ENCODE measurements around the gene KCNH8.

Gene KCNH8

DNA sequence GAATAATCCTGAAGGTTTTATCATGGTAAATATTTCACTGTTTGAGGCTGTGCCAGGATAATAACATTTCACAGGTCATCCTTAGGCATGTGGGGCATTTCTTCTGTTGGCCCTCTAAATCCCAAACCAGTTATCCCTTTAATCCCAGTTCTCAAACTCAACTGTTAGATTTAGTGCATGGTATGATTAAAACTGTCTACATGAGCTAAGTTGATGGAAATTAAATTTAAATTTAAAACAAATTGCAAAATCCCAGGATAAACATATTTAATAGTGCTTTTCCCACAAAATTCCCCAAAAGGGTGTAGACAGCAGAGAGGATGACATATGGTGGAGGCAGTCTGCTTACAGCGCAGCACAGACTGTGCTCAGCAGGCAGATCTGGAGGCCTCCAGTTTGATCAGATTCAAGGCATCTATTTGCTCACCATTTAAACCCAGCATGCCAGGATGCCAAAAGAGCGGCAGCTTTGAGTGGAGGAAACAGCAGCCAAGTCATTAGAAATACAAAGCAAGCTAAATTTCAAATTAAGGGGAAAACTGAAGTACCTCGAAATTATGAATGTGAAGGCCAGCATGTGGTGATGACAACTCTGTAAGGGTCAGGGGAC, 325.8 kb downstream of the KCNH8 start:
- Histone ChIP-seq H3K4me1 (no peaks in the 10 kb centered on the region), H3K9ac (no peak overlapping the region), H3K36me3 (ENCODE audit: control insufficient read depth, insufficient read depth, low read length) (no peaks in the 10 kb centered on the region), H3K79me2 (no peaks in the 10 kb centered on the region), H3K27ac (no peak overlapping the region), H3K4me3 (ENCODE audit: low read depth, low read length) (no peak overlapping the region), H3K9me3 (ENCODE audit: control insufficient read depth, low read length) (no peaks in the 10 kb centered on the region), H3K27me3 (ENCODE audit: control insufficient read depth, insufficient read depth, low read length) (no peaks in the 10 kb centered on the region), H3K4me2 (ENCODE audit: low read length) (no peak overlapping the region), H2AFZ (no peak overlapping the region)
- TF ChIP-seq, protein P1, sequence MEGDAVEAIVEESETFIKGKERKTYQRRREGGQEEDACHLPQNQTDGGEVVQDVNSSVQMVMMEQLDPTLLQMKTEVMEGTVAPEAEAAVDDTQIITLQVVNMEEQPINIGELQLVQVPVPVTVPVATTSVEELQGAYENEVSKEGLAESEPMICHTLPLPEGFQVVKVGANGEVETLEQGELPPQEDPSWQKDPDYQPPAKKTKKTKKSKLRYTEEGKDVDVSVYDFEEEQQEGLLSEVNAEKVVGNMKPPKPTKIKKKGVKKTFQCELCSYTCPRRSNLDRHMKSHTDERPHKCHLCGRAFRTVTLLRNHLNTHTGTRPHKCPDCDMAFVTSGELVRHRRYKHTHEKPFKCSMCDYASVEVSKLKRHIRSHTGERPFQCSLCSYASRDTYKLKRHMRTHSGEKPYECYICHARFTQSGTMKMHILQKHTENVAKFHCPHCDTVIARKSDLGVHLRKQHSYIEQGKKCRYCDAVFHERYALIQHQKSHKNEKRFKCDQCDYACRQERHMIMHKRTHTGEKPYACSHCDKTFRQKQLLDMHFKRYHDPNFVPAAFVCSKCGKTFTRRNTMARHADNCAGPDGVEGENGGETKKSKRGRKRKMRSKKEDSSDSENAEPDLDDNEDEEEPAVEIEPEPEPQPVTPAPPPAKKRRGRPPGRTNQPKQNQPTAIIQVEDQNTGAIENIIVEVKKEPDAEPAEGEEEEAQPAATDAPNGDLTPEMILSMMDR (IDR thresholded peaks at IDR 0.05), result no peak

DNA sequence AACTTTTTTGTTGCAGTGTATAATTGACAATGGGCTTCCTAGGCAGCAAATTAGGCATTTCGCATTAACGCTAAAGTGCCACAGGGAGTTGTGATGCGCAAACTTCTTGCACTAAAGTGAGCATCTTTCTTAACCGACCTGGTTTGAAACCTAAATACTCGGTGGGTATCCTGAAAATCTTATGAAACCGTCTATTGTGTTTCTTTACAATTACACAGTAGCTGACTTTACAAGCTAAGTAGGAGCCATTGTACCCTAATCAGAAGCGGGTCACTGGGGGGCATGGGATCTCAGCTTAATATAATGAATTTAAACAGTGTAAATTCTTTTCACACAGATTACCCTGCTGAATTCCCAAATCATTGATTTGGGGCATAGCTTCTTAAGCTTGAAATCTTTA, 328.0 kb downstream of the KCNH8 start:
- no peak overlapping the region for H3K4me2 ChIP-seq (ENCODE audit: low read length)
- no peaks in the 10 kb centered on the region for H3K36me3 ChIP-seq (ENCODE audit: control insufficient read depth, insufficient read depth, low read length)
- H3K27me3 ChIP-seq (ENCODE audit: control insufficient read depth, insufficient read depth, low read length), result no peaks in the 10 kb centered on the region
- TF ChIP-seq, protein P1 (IDR thresholded peaks at IDR 0.05), result no peak
- H3K9me3 ChIP-seq (ENCODE audit: control insufficient read depth, low read length), result no peaks in the 10 kb centered on the region
- no peaks in the 10 kb centered on the region for H3K4me1 ChIP-seq
- H3K4me3 ChIP-seq (ENCODE audit: low read depth, low read length), result no peak overlapping the region
- no peaks in the 10 kb centered on the region for H3K79me2 ChIP-seq
- no peak overlapping the region for H3K9ac ChIP-seq
- no peak overlapping the region for H3K27ac ChIP-seq
- H2AFZ ChIP-seq, result no peak overlapping the region

DNA sequence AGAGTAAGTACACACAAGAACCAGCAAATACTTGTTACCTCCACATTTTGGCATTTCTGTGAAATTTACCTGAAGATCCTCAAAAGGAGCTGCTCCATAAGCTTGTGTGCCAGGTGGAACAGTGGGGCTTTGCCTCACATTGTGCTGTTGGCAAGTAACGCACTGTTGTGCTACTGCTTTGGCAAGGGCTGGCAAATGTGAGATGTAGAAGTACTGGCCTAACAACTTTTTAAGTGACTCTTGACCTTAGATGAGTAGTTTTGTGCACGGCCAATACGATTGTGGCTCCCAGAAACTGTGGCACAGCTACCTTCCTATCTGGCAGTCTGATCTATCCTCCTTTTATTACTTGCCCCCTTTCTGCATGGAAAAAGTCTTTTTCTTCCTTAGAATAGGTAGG, 337.0 kb downstream of the KCNH8 start:
- H3K9me3 ChIP-seq (ENCODE audit: control insufficient read depth, low read length), result no peaks in the 10 kb centered on the region
- no peak overlapping the region for H3K4me2 ChIP-seq (ENCODE audit: low read length)
- H3K4me3 ChIP-seq (ENCODE audit: low read depth, low read length), result no peak overlapping the region
- no peaks in the 10 kb centered on the region for H3K36me3 ChIP-seq (ENCODE audit: control insufficient read depth, insufficient read depth, low read length)
- TF ChIP-seq, protein P1 (IDR thresholded peaks at IDR 0.05), result no peak
- no peaks in the 10 kb centered on the region for H3K27me3 ChIP-seq (ENCODE audit: control insufficient read depth, insufficient read depth, low read length)
- H3K9ac ChIP-seq, result no peak overlapping the region
- H2AFZ ChIP-seq, result no peak overlapping the region
- H3K4me1 ChIP-seq, result no peaks in the 10 kb centered on the region
- H3K79me2 ChIP-seq, result no peaks in the 10 kb centered on the region
- H3K27ac ChIP-seq, result no peak overlapping the region

DNA sequence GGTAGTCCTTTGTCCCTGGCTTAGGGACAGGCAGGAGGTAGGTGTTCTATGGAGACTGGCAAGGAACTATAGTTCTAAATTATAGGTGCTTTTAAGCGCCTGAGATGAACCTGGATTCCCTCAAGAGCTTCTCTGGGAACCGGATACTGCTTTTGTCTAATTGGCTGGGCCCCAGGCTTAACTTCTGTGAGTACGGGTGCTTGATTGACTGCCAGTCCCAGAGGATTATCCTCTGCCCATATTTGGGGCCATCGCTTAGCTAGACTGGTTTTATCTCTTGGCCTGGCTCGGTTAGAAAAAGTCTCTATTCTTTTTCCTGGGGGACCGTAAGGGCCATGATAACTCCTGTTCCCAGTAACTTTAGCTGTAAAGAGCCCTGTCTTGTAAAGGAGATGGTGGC, 339.1 kb downstream of the KCNH8 start:
- Histone ChIP-seq H3K27ac (no peak overlapping the region), H3K4me3 (ENCODE audit: low read depth, low read length) (no peak overlapping the region), H3K4me2 (ENCODE audit: low read length) (no peak overlapping the region), H3K9ac (no peak overlapping the region), H3K27me3 (ENCODE audit: control insufficient read depth, insufficient read depth, low read length) (no peaks in the 10 kb centered on the region), H3K79me2 (no peaks in the 10 kb centered on the region), H3K4me1 (no peaks in the 10 kb centered on the region), H3K36me3 (ENCODE audit: control insufficient read depth, insufficient read depth, low read length) (no peaks in the 10 kb centered on the region), H2AFZ (no peak overlapping the region), H3K9me3 (ENCODE audit: control insufficient read depth, low read length) (no peaks in the 10 kb centered on the region)
- TF ChIP-seq, protein P1 (IDR thresholded peaks at IDR 0.05), result no peak

DNA sequence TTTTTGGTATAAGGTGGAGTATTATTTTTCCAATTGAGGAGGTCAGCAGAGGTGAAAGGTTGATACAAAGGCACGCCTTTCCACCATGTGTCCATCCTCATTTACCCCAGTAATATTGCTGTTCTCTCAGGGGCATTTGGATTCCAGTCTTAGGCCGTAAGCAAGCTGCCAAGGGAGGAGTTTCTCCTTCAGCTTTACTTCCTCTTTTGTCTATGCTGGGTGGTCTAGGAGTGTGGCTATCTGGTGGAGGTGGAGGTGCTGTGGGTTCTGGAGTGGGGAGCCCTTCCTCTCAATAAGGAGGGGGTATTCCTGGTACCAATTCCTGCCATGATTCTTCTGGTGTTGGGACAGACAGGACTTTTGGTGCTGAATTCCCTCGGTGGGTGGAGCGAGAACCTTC, 340.6 kb downstream of the KCNH8 start:
- no peak overlapping the region for H3K4me3 ChIP-seq (ENCODE audit: low read depth, low read length)
- no peaks in the 10 kb centered on the region for H3K9me3 ChIP-seq (ENCODE audit: control insufficient read depth, low read length)
- no peaks in the 10 kb centered on the region for H3K36me3 ChIP-seq (ENCODE audit: control insufficient read depth, insufficient read depth, low read length)
- H3K4me2 ChIP-seq (ENCODE audit: low read length), result no peak overlapping the region
- H3K79me2 ChIP-seq, result no peaks in the 10 kb centered on the region
- no peaks in the 10 kb centered on the region for H3K27me3 ChIP-seq (ENCODE audit: control insufficient read depth, insufficient read depth, low read length)
- H3K4me1 ChIP-seq, result no peaks in the 10 kb centered on the region
- H2AFZ ChIP-seq, result no peak overlapping the region
- H3K9ac ChIP-seq, result no peak overlapping the region
- TF ChIP-seq, protein P1 (IDR thresholded peaks at IDR 0.05), result no peak
- H3K27ac ChIP-seq, result no peak overlapping the region

Measured in parathyroid adenoma (tissue), 2 donors.